ENCODE data around the gene DDAH2.

GRCh38 chr6:31768363-31769257, 39.5 kb upstream of the DDAH2 start:
- TF ChIP-seq, protein P1, sequence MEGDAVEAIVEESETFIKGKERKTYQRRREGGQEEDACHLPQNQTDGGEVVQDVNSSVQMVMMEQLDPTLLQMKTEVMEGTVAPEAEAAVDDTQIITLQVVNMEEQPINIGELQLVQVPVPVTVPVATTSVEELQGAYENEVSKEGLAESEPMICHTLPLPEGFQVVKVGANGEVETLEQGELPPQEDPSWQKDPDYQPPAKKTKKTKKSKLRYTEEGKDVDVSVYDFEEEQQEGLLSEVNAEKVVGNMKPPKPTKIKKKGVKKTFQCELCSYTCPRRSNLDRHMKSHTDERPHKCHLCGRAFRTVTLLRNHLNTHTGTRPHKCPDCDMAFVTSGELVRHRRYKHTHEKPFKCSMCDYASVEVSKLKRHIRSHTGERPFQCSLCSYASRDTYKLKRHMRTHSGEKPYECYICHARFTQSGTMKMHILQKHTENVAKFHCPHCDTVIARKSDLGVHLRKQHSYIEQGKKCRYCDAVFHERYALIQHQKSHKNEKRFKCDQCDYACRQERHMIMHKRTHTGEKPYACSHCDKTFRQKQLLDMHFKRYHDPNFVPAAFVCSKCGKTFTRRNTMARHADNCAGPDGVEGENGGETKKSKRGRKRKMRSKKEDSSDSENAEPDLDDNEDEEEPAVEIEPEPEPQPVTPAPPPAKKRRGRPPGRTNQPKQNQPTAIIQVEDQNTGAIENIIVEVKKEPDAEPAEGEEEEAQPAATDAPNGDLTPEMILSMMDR (IDR thresholded peaks at IDR 0.05): no peak
- no peak for TF ChIP-seq ZFX (IDR thresholded peaks at IDR 0.05; ENCODE audit: borderline replicate concordance)

Measured in 22Rv1 (cell line).